Measurements from ENCODE around the gene ABCB11. TPM values are rescaled to one million over a fixed set of nuclear protein-coding genes. Genes with fewer than 3 reads are reported as not detected.

The ABCB11 gene
- total RNA-seq, 1 experiment from 2014 or later, result 0.12 TPM

DNA sequence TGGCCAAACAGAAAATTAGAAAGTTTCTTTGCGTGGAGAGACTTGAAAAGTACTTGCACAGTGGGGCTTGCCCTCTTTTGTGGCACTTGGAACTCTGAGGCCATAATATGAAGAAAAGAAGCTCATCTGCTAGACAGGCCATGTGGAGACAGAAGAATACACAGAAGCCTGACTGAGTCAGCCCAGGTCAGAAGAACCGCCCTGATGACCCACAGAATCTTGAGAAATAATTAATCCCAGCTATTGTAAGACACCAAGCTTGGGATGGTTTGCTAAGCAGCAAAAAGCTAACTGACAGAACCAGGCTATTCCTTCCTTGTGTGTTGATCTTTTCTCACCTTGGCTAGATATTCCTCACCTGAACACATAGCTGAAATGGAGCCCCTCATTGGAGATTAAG lies 96.3 kb downstream of the ABCB11 start:
- no peaks in the 10 kb centered on the region for H3K9me2 ChIP-seq (ENCODE audit: insufficient read depth)
- H3K4me3 ChIP-seq (replicated peaks in 1 of 2; ENCODE audit: low read depth in 1 of 2, low read length in 2 of 2), result no peak overlapping the region
- H4K20me1 ChIP-seq (ENCODE audit: insufficient read depth), result no peaks in the 10 kb centered on the region
- ChIA-PET RAD21 (ENCODE audit: low non-redundant PET in 1 of 2, low total read pairs in 2 of 2, uncharacterized antibody in 2 of 2, unreplicated experiment in 2 of 2) (no interaction called here), CTCF (interaction anchor here (0.8 kb wide), 1 partner anchor 12 kb away, joined by 3 read pairs; no protein-coding TSS in a partner anchor), POLR2A (no interaction called here)
- ATAC-seq, result no peak
- no peak overlapping the region for H3K4me2 ChIP-seq (ENCODE audit: low read length)
- H3K9me3 ChIP-seq (ENCODE audit: control insufficient read depth in 1 of 2, insufficient read depth in 1 of 2, low read depth in 1 of 2, low read length in 2 of 2), result no peaks in the 10 kb centered on the region
- no peaks in the 10 kb centered on the region for H3K4me1 ChIP-seq (ENCODE audit: control insufficient read depth in 1 of 2, insufficient read depth in 2 of 2, low read length in 2 of 2)
- no peaks in the 10 kb centered on the region for H3K79me2 ChIP-seq (ENCODE audit: insufficient read depth, low read length)
- TF ChIP-seq EZH2phosphoT487 (IDR thresholded peaks at IDR 0.05; ENCODE audit: borderline replicate concordance) (no peak), SIN3A (IDR thresholded peaks at IDR 0.05; ENCODE audit: low read depth) (no peak), SRF (IDR thresholded peaks at IDR 0.05; ENCODE audit: low read depth) (no peak), JUND (IDR thresholded peaks at IDR 0.05) (no peak), POLR2A (IDR thresholded peaks at IDR 0.05; ENCODE audit: borderline replicate concordance, extremely low read depth, insufficient read depth, insufficient read length) (no peak), CTCF (IDR thresholded peaks at IDR 0.05 in 2 of 3, conservative IDR thresholded peaks at IDR 0.05 in 1 of 3; ENCODE audit: borderline replicate concordance in 1 of 3, insufficient read depth in 1 of 3, low read depth in 2 of 3, low read length in 2 of 3) (no peak), EGR1 (IDR thresholded peaks at IDR 0.05; ENCODE audit: low read depth) (no peak), ZBTB33 (IDR thresholded peaks at IDR 0.05; ENCODE audit: extremely low read depth, insufficient replicate concordance, low read length) (no peak), POLR2AphosphoS5 (IDR thresholded peaks at IDR 0.05; ENCODE audit: low read depth, low read length) (no peak), MAX (IDR thresholded peaks at IDR 0.05) (no peak), CBX3 (IDR thresholded peaks at IDR 0.05; ENCODE audit: low read depth) (no peak), YY1 (IDR thresholded peaks at IDR 0.05; ENCODE audit: extremely low read depth, insufficient replicate concordance, low read depth, low read length) (no peak), CEBPB (IDR thresholded peaks at IDR 0.05; ENCODE audit: low read depth) (no peak), RAD21 (IDR thresholded peaks at IDR 0.05; ENCODE audit: low read depth) (no peak)
- TF ChIP-seq, protein P1, sequence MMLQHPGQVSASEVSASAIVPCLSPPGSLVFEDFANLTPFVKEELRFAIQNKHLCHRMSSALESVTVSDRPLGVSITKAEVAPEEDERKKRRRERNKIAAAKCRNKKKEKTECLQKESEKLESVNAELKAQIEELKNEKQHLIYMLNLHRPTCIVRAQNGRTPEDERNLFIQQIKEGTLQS (IDR thresholded peaks at IDR 0.05), result no peak
- TF ChIP-seq, protein P2, sequence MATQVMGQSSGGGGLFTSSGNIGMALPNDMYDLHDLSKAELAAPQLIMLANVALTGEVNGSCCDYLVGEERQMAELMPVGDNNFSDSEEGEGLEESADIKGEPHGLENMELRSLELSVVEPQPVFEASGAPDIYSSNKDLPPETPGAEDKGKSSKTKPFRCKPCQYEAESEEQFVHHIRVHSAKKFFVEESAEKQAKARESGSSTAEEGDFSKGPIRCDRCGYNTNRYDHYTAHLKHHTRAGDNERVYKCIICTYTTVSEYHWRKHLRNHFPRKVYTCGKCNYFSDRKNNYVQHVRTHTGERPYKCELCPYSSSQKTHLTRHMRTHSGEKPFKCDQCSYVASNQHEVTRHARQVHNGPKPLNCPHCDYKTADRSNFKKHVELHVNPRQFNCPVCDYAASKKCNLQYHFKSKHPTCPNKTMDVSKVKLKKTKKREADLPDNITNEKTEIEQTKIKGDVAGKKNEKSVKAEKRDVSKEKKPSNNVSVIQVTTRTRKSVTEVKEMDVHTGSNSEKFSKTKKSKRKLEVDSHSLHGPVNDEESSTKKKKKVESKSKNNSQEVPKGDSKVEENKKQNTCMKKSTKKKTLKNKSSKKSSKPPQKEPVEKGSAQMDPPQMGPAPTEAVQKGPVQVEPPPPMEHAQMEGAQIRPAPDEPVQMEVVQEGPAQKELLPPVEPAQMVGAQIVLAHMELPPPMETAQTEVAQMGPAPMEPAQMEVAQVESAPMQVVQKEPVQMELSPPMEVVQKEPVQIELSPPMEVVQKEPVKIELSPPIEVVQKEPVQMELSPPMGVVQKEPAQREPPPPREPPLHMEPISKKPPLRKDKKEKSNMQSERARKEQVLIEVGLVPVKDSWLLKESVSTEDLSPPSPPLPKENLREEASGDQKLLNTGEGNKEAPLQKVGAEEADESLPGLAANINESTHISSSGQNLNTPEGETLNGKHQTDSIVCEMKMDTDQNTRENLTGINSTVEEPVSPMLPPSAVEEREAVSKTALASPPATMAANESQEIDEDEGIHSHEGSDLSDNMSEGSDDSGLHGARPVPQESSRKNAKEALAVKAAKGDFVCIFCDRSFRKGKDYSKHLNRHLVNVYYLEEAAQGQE (IDR thresholded peaks at IDR 0.05; ENCODE audit: low read depth), result no peak
- no TSS peak for BruUV-seq (replicated peaks)
- intact Hi-C loops (cut with micrococcal nuclease), result no loop called here
- no peak overlapping the region for H2AFZ ChIP-seq (ENCODE audit: low read depth, low read length, poor library complexity, severe bottlenecking)
- no peak for DNase-seq (ENCODE audit: low read depth, low spot score)
- H3K36me3 ChIP-seq (ENCODE audit: control insufficient read depth in 1 of 2, insufficient read depth in 2 of 2, low read length in 2 of 2), result no peaks in the 10 kb centered on the region
- no peak overlapping the region for H3K9ac ChIP-seq (ENCODE audit: low read length)
- H3K27ac ChIP-seq (ENCODE audit: low read depth, low read length), result no peak overlapping the region
- no peaks in the 10 kb centered on the region for H3K27me3 ChIP-seq (ENCODE audit: insufficient read depth, low read length)

All from HCT116 (cell line).